Smooth muscle cell (in vitro differentiated cells): ENCODE data around the gene FLACC1. TPM values are rescaled to one million over a fixed set of nuclear protein-coding genes. Genes with fewer than 3 reads are reported as not detected.

Source experiments
- DNase-seq: peaks from one replicate; lab custom pipeline; 2025; ENCODE audit not compliant: unreplicated experiment; lab: John Stamatoyannopoulos, UW
- H2AFZ ChIP-seq: fragments of 200-600 bp; sonication (generic); 2 replicates; pipeline ENCODE4 v1.6.0; 2016; ENCODE audit warnings: antibody characterized with exemption, low read depth, mild to moderate bottlenecking
- H3F3A ChIP-seq: fragments of 200-600 bp; sonication (generic); 2 replicates; pipeline ENCODE4 v1.6.0; 2017; ENCODE audit warnings: antibody characterized with exemption, low read depth
- H3K27ac ChIP-seq: fragments of 200-600 bp; sonication (generic); 2 replicates; pipeline ENCODE4 v1.5.1; 2016; ENCODE audit warnings: low read depth, mild to moderate bottlenecking
- H3K27me3 ChIP-seq: fragments of 200-600 bp; sonication (generic); 2 replicates; pipeline ENCODE4 v1.6.1; 2016; ENCODE audit warnings: low read depth, mild to moderate bottlenecking
- H3K36me3 ChIP-seq: fragments of 200-600 bp; sonication (generic); 2 replicates; pipeline ENCODE4 v1.5.1; 2016; ENCODE audit warnings: low read depth
- H3K4me1 ChIP-seq: fragments of 200-600 bp; sonication (generic); 2 replicates; pipeline ENCODE4 v1.5.1; 2016; ENCODE audit warnings: low read depth
- H3K4me2 ChIP-seq: fragments of 200-600 bp; sonication (generic); 2 replicates; pipeline ENCODE4 v1.6.0; 2016; ENCODE audit warnings: mild to moderate bottlenecking
- H3K4me3 ChIP-seq: fragments of 200-600 bp; sonication (generic); 2 replicates; pipeline ENCODE4 v1.5.1; 2016; ENCODE audit warnings: mild to moderate bottlenecking
- H3K79me2 ChIP-seq: fragments of 200-600 bp; sonication (generic); 2 replicates; pipeline ENCODE4 v1.6.0; 2016; ENCODE audit warnings: low read depth, mild to moderate bottlenecking
- H3K9ac ChIP-seq: fragments of 200-600 bp; sonication (generic); 2 replicates; pipeline ENCODE4 v1.6.0; 2016; ENCODE audit warnings: low read depth
- H3K9me3 ChIP-seq: fragments of 200-600 bp; sonication (generic); replicated peaks from 2 replicates; pipeline ENCODE4 v1.5.1; 2016; ENCODE audit warnings: low read depth
- H4K20me1 ChIP-seq: fragments of 200-600 bp; sonication (generic); 2 replicates; pipeline ENCODE4 v1.6.0; 2016; ENCODE audit warnings: low read depth
- WGBS: methylation state at CpG from one replicate; pipeline ENCODE4 v1.1.7; 2016; ENCODE audit warnings: low lambda C conversion rate; 5-methylcytosine and 5-hydroxymethylcytosine counted together
- polyA plus RNA-seq: library from polyadenylated mRNA; unstranded; fragments of >200 nt; fragmentation: Nextera tagmentation; extraction: Ambion mirVana; gene quantifications from 2 replicates; pipeline ENCODE4 v1.2.1, GENCODE V29; 2016
- total RNA-seq: library from RNA; depleted of rRNA; stranded (reverse); fragments of >200 nt; gene quantifications from 2 replicates; pipeline ENCODE4 v1.2.3, GENCODE V29; 2014
- TF ChIP-seq, protein P1 (sequence below): fragments of 200-600 bp; sonication (generic); IDR thresholded peaks from 2 replicates; pipeline ENCODE4 v1.5.1; 2017; ENCODE audit warnings: borderline replicate concordance, mild to moderate bottlenecking, antibody characterized with exemption; ENCODE audit not compliant: insufficient read depth, poor library complexity, severe bottlenecking

The FLACC1 gene
- total and polyA plus RNA-seq, 2 experiments from 2014 or later, result 0.76 TPM; not detected in 1

DNA sequence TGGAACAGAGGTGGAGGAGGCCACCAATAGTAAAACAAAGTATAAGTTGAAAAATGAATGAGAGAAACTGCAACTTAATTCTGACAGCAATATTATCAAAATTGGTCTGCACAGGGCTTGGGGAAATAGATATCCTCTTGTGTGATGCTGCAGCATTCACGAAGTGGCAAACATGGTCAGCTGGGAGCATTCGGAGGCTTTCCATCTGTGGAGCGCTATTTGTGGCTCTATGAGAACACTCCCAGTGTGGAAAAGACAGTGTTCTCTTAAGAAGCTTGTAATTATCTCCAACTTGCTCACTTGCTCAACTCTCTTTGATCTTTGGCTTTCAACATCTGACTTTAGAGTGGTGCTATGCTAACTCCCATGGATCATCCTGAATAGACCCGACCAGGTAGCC is 3.1 kb upstream of the FLACC1 start:
- no peak for DNase-seq
- Histone ChIP-seq H3K4me3 (no peak overlapping the region), H3K27me3 (no peaks in the 10 kb centered on the region), H4K20me1 (no peaks in the 10 kb centered on the region), H2AFZ (no peak overlapping the region), H3K9me3 (no peaks in the 10 kb centered on the region), H3K79me2 (no peaks in the 10 kb centered on the region), H3K27ac (no peak overlapping the region), H3K4me2 (no peak overlapping the region), H3K4me1 (no peaks in the 10 kb centered on the region), H3K36me3 (no peaks in the 10 kb centered on the region), H3K9ac (no peak overlapping the region), H3F3A (no peaks in the 10 kb centered on the region)
- WGBS, result 84% methylated on average over 4 of the region's 4 CpGs
- TF ChIP-seq, protein P1, sequence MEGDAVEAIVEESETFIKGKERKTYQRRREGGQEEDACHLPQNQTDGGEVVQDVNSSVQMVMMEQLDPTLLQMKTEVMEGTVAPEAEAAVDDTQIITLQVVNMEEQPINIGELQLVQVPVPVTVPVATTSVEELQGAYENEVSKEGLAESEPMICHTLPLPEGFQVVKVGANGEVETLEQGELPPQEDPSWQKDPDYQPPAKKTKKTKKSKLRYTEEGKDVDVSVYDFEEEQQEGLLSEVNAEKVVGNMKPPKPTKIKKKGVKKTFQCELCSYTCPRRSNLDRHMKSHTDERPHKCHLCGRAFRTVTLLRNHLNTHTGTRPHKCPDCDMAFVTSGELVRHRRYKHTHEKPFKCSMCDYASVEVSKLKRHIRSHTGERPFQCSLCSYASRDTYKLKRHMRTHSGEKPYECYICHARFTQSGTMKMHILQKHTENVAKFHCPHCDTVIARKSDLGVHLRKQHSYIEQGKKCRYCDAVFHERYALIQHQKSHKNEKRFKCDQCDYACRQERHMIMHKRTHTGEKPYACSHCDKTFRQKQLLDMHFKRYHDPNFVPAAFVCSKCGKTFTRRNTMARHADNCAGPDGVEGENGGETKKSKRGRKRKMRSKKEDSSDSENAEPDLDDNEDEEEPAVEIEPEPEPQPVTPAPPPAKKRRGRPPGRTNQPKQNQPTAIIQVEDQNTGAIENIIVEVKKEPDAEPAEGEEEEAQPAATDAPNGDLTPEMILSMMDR, result no peak

- Histone ChIP-seq H3K9me3 (no peaks in the 10 kb centered on the region), H3F3A (no peaks in the 10 kb centered on the region), H3K4me3 (no peak overlapping the region), H3K4me1 (no peaks in the 10 kb centered on the region), H3K27me3 (no peaks in the 10 kb centered on the region), H2AFZ (no peak overlapping the region), H3K27ac (no peak overlapping the region), H3K79me2 (no peaks in the 10 kb centered on the region), H4K20me1 (no peaks in the 10 kb centered on the region), H3K9ac (no peak overlapping the region), H3K36me3 (no peaks in the 10 kb centered on the region), H3K4me2 (no peak overlapping the region)
- TF ChIP-seq, protein P1, result no peak
- DNase-seq, result no peak
- WGBS, result 84% methylated on average over 7 of the region's 7 CpGs
Observed at GRCh38 chr2:201358684-201359083, 1.5 kb upstream of the FLACC1 start.

DNA sequence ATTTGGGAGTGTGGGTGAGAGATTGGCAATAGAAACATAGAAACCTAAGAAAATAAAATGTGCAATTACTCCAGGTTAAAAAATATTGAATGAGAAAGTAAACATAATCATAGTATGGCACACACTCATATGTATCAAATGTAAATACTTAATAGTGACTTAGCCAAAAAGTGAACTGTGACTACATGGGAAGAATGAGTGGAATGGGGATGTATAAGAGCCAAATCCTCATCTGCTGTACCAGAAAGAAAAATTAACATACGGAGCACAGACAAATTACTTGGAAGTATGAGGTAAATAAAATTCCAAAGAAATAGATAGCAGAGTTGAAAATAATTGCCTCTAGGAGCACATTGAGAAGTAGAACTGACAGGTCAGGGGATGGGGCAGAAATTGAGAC is 4.0 kb downstream of the FLACC1 start:
- Histone ChIP-seq H3K27me3 (no peaks in the 10 kb centered on the region), H3K4me2 (no peak overlapping the region), H2AFZ (no peak overlapping the region), H3K9ac (no peak overlapping the region), H3K79me2 (no peaks in the 10 kb centered on the region), H3K27ac (no peak overlapping the region), H4K20me1 (no peaks in the 10 kb centered on the region), H3K36me3 (no peaks in the 10 kb centered on the region), H3F3A (no peaks in the 10 kb centered on the region), H3K9me3 (no peaks in the 10 kb centered on the region), H3K4me1 (no peaks in the 10 kb centered on the region), H3K4me3 (no peak overlapping the region)
- DNase-seq, result no peak
- TF ChIP-seq, protein P1, result no peak
- whole genome bisulfite sequencing, result 97% methylated on average over 1 of the region's 1 CpG

- Histone ChIP-seq H3K4me3 (no peak overlapping the region), H3K79me2 (no peaks in the 10 kb centered on the region), H4K20me1 (no peaks in the 10 kb centered on the region), H3K27me3 (no peaks in the 10 kb centered on the region), H3K9ac (no peak overlapping the region), H3K36me3 (no peaks in the 10 kb centered on the region), H3K9me3 (no peaks in the 10 kb centered on the region), H2AFZ (no peak overlapping the region), H3K4me2 (no peak overlapping the region), H3F3A (no peaks in the 10 kb centered on the region), H3K27ac (no peak overlapping the region), H3K4me1 (no peaks in the 10 kb centered on the region)
- DNase-seq, result no peak
- 95% methylated on average over 4 of the region's 4 CpGs for WGBS
- TF ChIP-seq, protein P1, result no peak
Observed at GRCh38 chr2:201350879-201351278, 6.3 kb downstream of the FLACC1 start.
